Activated B cell treated with CpG ODN at 0.5 μM for 24 hours (primary cell): Measurements from ENCODE around the gene AOPEP. TPM values are rescaled to one million over a fixed set of nuclear protein-coding genes. Genes with fewer than 3 reads are reported as not detected.

Source experiments
- ATAC-seq: fragments of 200-7000 bp; cut with Tn5 transposase; one replicate; pipeline ENCODE4 v1.10.0; 2021; ENCODE audit warnings: low read depth, mild to moderate bottlenecking, moderate library complexity
- CTCF ChIA-PET: fragments of 350-600 bp; sonication (Branson Sonifier 250); formaldehyde crosslinking; loops from one replicate; lab custom pipeline; 2021; ENCODE audit warnings: antibody characterized with exemption; lab: Charles Lee
- POLR2A ChIA-PET: fragments of 350-600 bp; sonication (Branson Sonifier 250); formaldehyde crosslinking; loops from one replicate; lab custom pipeline; 2021; ENCODE audit warnings: antibody characterized with exemption; lab: Charles Lee
- DNase-seq: peaks from one replicate; pipeline ENCODE4 v3.0.0; 2022
- H3K27ac Mint-ChIP-seq: one replicate; pipeline ENCODE4 v1.8.0; 2020; ENCODE audit warnings: mixed read lengths
- H3K27me3 Mint-ChIP-seq: one replicate; pipeline ENCODE4 v1.8.0; 2021; ENCODE audit warnings: mixed read lengths
- H3K36me3 Mint-ChIP-seq: one replicate; pipeline ENCODE4 v1.8.0; 2021; ENCODE audit warnings: low read depth, mixed read lengths
- H3K4me1 Mint-ChIP-seq: one replicate; pipeline ENCODE4 v1.8.0; 2021; ENCODE audit warnings: mixed read lengths
- H3K4me3 Mint-ChIP-seq: one replicate; pipeline ENCODE4 v1.8.0; 2020; ENCODE audit warnings: mild to moderate bottlenecking, mixed read lengths
- H3K9me3 Mint-ChIP-seq: one replicate; pipeline ENCODE4 v1.8.0; 2020; ENCODE audit warnings: mixed read lengths
- CTCF ChIP-seq: fragments of 200-600 bp; IDR thresholded peaks from one replicate; pipeline ENCODE4 v1.8.0; 2022; ENCODE audit warnings: antibody characterized with exemption, mild to moderate bottlenecking
- intact Hi-C: fragments of 100-400 bp; cut with micrococcal nuclease; formaldehyde crosslinking; loops from one replicate; pipeline ENCODE4 v1.15.1; 2024
- total RNA-seq: library from RNA; stranded (reverse); gene quantifications from 2 replicates; pipeline ENCODE4 v1.2.3, GENCODE V29; 2022

Gene AOPEP
- total RNA-seq, 1 donor from 2014 or later = 20.4 TPM

- intact Hi-C loops = no loop called here
- Mint-ChIP-seq H3K4me3 (no peak overlapping the region), H3K36me3 (peaks cover 5% of the 10 kb centered on the region), H3K27me3 (no peaks in the 10 kb centered on the region), H3K9me3 (no peaks in the 10 kb centered on the region), H3K4me1 (no peaks in the 10 kb centered on the region), H3K27ac (no peak overlapping the region)
- TF ChIP-seq CTCF = no peak
- POLR2A ChIA-PET = no interaction called here
- ATAC-seq (no peak), DNase-seq (no peak)
- CTCF ChIA-PET = no interaction called here
These were observed 245.1 kb downstream of the AOPEP start for GRCh38 chr9:94971378-94972131.

- CTCF ChIA-PET = no interaction called here
- no peak overlapping the region for H3K27ac Mint-ChIP-seq
These were observed 247.0 kb downstream of the AOPEP start for GRCh38 chr9:94973451-94973941.

GRCh38 chr9:94974154-94974879 is 247.8 kb downstream of the AOPEP start:
- H3K36me3 Mint-ChIP-seq = peaks cover 3% of the 10 kb centered on the region

More at GRCh38 chr9:94973451-94973941, 247.0 kb downstream of the AOPEP start:
- no peak for ATAC-seq
- Mint-ChIP-seq H3K9me3 (no peaks in the 10 kb centered on the region), H3K4me3 (no peak overlapping the region), H3K36me3 (peaks cover 5% of the 10 kb centered on the region), H3K4me1 (no peaks in the 10 kb centered on the region), H3K27me3 (no peaks in the 10 kb centered on the region)
- POLR2A ChIA-PET = no interaction called here
- intact Hi-C loops = no loop called here
- no peak for DNase-seq
- TF ChIP-seq CTCF = no peak

GRCh38 chr9:94975480-94975879 is 249.0 kb downstream of the AOPEP start:
- H3K36me3 Mint-ChIP-seq = peaks cover 3% of the 10 kb centered on the region
- intact Hi-C loops = no loop called here
- CTCF ChIA-PET = interaction anchor here (1.0 kb wide), 1 partner anchor 156 kb away, joined by 3 read pairs; no protein-coding TSS in a partner anchor
- DNase-seq = no peak
- no peaks in the 10 kb centered on the region for H3K9me3 Mint-ChIP-seq
- no peak for TF ChIP-seq CTCF
- no peak overlapping the region for H3K4me3 Mint-ChIP-seq
- no peak for ATAC-seq
- no peaks in the 10 kb centered on the region for H3K27me3 Mint-ChIP-seq
- POLR2A ChIA-PET = no interaction called here
- no peak overlapping the region for H3K27ac Mint-ChIP-seq
- H3K4me1 Mint-ChIP-seq = no peaks in the 10 kb centered on the region

More at GRCh38 chr9:94974154-94974879, 247.8 kb downstream of the AOPEP start:
- no peaks in the 10 kb centered on the region for H3K9me3 Mint-ChIP-seq
- H3K27ac Mint-ChIP-seq = no peak overlapping the region
- ATAC-seq (no peak), DNase-seq (no peak)
- H3K4me1 Mint-ChIP-seq = no peaks in the 10 kb centered on the region
- POLR2A ChIA-PET = no interaction called here
- CTCF ChIA-PET = interaction anchor here (1.0 kb wide), 1 partner anchor 157 kb away, joined by 3 read pairs; no protein-coding TSS in a partner anchor
- no peaks in the 10 kb centered on the region for H3K27me3 Mint-ChIP-seq
- TF ChIP-seq CTCF = no peak
- no peak overlapping the region for H3K4me3 Mint-ChIP-seq
- intact Hi-C loops = no loop called here

- no peaks in the 10 kb centered on the region for H3K9me3 Mint-ChIP-seq
- no peaks in the 10 kb centered on the region for H3K4me1 Mint-ChIP-seq
- H3K36me3 Mint-ChIP-seq = peaks cover 3% of the 10 kb centered on the region
- H3K27ac Mint-ChIP-seq = no peak overlapping the region
- no peaks in the 10 kb centered on the region for H3K27me3 Mint-ChIP-seq
- CTCF ChIA-PET = no interaction called here
- no peak for ATAC-seq
- H3K4me3 Mint-ChIP-seq = no peak overlapping the region
- POLR2A ChIA-PET = no interaction called here
- TF ChIP-seq CTCF = no peak
- no peak for DNase-seq
- intact Hi-C loops = no loop called here
These were observed 249.6 kb downstream of the AOPEP start for GRCh38 chr9:94976077-94976476.
